Stimulated activated CD4-positive, alpha-beta T cell treated with anti-CD3 and anti-CD28 coated beads, Interleukin-15, amount 100 ng/mL, for 1 hour (primary cell): ENCODE data around the gene ADARB2.
"Not testable (repeated sequence)": the region's sequence is repeated elsewhere in the genome, so short reads cannot be mapped to it uniquely, and the experiment has no call there.

Experiments used
- DNase-seq, 2 donors: peaks; one replicate each; pipeline ENCODE4 v3.0.0-alpha.2; 2020; ENCODE audit warnings: low read depth in 1 of 2, low spot score in 1 of 2

Gene ADARB2

DNA sequence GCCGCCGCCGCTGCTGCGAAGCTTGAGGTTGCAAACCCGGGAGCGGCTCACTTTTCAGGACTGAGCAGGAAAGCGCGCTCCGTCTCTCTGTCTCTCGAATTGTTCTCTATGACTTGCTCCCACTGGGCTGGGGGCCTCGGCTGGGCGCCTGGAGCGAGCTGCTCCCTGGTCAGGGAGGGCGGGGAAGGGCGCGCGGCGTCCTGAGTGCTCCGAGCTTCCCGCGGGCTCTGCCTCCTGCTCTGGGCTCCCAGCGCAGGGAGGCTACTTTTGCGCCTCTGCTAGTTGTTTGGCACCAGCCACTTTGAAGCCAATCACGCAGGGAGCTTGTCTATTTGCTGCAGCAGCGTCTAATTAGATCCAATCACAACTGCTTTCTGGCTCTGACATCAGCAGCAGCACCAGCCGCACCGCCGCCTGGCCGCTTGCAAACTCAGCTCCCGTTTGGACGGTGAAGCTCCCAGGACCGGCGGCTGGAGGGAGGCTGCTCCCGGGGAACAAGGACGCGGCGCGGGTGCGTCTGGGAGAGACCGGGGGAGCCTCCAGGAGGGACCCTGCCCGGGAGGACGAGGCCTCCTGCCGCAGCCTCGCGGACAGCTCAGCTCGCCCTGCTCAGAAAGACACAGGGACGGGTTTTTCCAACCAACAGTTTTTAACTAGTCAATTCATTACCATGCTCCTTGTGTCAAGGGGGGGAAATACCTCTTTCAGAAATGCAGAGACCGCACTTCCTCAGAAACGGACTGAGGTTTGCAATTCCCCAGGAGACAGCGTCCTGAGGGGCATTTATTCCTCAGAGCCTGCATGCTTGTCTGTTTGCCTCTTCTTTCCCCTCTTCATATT, at the start of gene ADARB2:
Gene ADARB2 (minus strand): TSS at position 304 of the 840 bp plus-strand sequence.
- DNase-seq = no peak

GRCh38 chr10:1785835-1786234, 48.5 kb upstream of the ADARB2 start:
- DNase-seq = no peak

- DNase-seq = no peak
Observed at GRCh38 chr10:1782841-1783240, 45.5 kb upstream of the ADARB2 start.

- DNase-seq = no peak
Observed at GRCh38 chr10:1779796-1780195, 42.5 kb upstream of the ADARB2 start.

GRCh38 chr10:1778375-1778969, 41.1 kb upstream of the ADARB2 start:
- DNase-seq = no peak

DNA sequence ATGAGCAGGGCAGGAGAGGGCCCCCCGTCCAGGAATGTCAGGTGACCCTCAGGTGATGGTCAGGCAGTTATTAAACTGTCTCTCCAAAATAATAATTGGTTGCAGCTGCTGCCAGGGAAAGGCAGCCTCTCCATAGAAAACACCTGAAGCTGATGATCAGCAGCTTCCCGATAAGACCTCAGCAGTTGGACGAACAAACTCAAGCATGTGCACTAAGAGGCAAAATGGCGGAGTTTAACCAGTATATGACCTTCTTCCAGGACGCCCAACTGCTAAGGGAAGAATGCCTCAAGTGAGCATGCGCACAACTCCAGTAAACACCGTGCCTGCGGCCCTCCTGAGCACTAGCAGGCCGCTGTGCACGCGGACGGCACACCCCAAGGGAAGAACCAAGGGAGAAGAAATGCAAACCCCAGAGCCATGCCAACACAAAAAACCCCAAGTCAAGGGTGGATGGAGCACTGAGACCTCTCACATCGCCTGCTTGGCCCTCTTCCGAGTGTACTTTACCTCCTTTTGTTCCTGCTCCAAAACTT, 38.9 kb upstream of the ADARB2 start:
- DNase-seq = no peak

DNA sequence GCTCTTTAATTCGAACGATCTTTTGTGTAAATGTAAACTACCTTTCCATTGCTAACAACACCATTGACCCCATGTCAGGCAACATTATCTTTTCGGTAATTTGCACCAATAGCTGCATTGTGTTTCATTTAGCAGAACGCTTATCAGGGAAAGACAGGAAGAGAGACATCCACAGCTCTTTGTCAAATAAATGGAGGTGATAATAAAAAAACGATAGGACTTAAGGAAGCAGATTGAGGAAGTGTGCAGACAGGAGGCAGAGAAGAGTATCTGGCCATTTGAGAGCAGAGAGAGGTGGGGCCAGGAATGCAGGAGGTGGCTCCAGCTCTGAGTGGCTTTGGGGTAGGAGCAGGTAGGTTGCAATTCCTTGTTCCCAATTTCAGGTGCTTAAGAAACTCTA, 37.5 kb upstream of the ADARB2 start:
- no peak for DNase-seq

DNA sequence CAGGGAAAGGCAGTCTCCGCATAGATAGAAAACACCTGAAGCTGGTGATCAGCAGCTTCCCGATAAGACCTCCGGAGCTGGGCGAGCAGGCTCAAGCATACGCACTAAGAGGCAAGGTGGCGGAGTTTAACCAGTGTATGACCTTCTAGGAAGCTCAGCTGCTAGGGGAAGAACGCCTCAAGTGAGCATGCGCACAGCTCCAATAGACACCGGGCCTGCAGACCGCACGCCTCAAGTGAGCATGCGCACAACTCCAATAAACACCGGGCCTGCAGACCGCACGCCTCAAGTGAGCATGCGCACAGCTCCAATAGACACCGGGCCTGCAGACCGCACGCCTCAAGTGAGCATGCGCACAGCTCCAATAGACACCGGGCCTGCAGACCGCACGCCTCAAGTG, 35.9 kb upstream of the ADARB2 start:
- not testable (repeated sequence) for DNase-seq

DNA sequence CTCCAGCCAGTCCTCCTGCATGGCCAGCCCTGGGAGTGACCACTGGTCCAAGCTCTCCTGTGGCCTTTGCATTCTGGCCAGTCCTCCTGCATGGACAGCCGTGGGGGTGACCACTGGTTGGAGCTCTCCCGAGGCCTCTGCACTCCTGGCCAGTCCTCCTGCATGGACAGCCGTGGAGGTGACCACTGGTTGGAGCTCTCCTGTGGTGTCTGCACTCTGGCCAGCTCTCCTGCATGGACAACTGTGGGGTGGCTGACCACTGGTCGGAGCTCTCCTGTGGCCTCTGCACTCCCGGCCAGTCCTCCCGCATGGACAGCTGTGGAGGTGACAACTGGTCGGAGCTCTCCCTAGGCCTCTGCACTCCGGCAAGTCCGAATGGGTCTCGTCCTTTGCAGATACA, 28.7 kb upstream of the ADARB2 start:
- no peak for DNase-seq

DNA sequence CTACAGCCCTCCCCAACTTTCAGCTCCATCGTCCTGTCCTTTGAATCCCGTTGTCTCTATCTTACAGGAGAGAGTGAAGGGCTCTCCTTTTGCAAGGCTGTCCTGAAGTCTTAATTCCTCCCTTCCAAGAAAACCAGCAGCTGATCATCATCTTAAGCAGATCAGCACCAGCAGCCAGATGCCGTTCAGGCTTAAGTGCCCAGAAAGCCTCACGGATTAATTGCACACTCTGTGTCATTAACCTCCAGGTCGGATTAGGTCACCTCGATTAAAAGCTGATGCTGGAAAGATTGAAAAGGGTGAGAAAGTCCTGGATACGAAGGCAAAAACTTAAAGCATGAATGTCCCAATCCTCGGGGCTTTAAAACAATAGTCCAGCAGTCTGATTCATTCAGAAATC, 24.8 kb upstream of the ADARB2 start:
- no peak for DNase-seq

GRCh38 chr10:1754506-1755153, 17.3 kb upstream of the ADARB2 start:
- no peak for DNase-seq

DNA sequence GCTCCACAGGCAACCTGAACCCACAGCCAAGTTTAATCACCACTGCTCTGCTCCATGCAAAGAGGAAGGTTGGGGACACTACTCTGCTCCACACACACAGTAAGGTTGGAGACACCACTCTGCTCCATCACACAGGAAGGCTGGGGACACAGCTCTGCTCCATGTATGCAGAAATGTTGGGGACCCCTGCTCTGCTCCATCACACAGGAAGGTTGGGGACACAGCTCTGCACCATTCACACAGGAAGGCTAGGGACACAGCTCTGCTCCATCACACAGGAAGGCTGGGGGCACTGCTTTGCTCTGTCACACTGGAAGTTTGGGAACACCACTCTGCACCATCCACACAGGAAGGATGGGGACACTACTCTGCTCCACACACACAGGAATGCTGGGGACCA, 14.8 kb upstream of the ADARB2 start:
- no peak for DNase-seq

DNA sequence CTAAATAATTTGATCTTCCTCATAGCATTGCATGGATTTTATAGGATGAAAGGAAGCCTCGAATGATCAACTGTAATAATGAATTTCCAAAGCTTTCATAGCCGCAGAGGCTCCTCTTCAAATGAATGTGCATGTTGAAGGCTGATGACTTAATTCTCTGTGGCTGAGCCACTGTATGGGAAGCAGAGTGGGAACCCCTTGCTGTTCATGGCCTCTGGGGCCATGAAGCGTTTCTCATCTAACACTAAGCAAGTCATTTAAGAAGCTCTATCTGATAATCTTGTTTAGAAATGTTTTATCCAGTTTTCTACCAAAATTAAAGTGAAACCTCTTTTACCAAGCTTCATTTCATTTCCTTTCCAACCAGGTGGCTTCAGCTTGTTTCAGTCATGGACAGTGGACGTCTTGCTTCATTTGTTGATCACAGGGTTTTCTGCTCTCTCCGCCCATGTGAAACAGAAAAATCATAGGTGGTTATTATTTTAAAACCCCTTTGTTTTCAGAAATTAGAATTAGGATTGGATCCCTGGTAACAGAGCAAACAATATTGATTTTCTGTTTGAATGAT, 10.3 kb upstream of the ADARB2 start:
- DNase-seq = no peak

GRCh38 chr10:1746796-1747195, 9.5 kb upstream of the ADARB2 start:
- DNase-seq = no peak

GRCh38 chr10:1745780-1746456, 8.6 kb upstream of the ADARB2 start:
- no peak for DNase-seq

DNA sequence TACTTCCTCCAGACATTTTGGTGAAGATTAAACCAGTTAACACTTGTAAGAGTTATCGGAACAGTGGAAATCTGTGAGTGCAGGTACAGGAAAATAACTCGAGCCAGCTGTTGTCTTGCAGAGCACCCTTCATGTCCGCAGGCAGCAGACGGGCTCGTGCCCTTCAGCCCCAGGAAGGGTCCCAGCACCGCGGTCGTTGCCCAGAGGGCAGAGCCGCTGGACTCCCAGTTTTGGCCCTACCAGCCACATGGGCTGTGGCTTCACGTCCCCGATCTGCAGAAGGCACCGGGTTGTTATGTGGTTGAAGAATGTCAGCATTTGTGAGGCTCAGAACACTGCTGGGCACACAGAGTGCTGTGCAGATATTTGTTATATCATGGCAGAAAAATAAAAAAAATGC, 7.2 kb upstream of the ADARB2 start:
- no peak for DNase-seq

DNA sequence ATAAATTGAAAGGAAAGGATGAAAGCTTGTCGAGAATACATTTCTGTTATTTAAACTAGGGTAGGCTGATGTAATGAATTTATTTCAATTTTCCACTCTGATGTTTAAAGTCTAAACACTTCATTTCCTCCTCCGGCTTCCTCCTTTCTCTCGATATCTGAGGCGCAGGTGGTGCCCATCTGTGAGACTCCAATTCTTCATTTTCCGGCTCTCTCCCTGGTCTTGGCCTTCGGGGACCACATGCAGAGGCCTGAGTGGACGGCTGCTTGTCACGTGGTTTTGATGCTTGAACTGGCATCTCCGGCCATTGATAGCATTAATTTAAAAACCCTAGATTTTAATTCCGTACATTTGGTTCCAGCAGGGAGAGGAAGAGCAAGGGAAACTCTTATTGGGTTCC, 5.8 kb upstream of the ADARB2 start:
- DNase-seq = no peak

- no peak for DNase-seq
Observed at GRCh38 chr10:1741450-1741849, 4.1 kb upstream of the ADARB2 start.

GRCh38 chr10:1739751-1740150, 2.4 kb upstream of the ADARB2 start:
- DNase-seq = no peak

DNA sequence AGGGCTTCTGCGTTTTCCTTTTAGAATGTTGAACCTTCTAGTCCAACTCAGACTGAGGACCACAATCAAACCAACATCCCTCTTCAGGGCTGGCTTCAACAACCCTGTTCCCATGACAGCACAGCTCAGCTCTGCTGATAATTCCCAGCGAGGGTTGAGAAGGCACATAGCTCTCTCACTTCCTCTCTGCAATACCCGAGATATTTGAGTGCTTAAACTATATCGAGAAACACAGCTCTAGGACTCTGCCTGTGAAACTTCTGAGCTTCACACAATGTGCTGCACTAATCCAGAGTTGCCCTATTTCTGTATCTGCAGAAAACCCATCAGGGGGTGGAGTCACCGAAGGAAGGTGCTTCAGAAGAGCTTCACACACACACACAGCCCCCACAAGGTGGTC, 1.6 kb upstream of the ADARB2 start:
- no peak for DNase-seq

- DNase-seq = no peak
Observed at GRCh38 chr10:1736972-1737221, 428 bp downstream of the ADARB2 start.
